Panc1 (cell line): ENCODE measurements around the gene DPCD. TPM values are rescaled to one million over a fixed set of nuclear protein-coding genes. Genes with fewer than 3 reads are reported as not detected.

ENCODE experiments used
- ATAC-seq: fragments of 200-7000 bp; cut with Tn5 transposase; 2 replicates; pipeline ENCODE4 v1.9.1; 2020; ENCODE audit warnings: mild to moderate bottlenecking, moderate library complexity
- BruUV-seq: library from RNA; stranded (reverse); fragments of 400-500 nt; replicated peaks from 2 replicates; lab custom pipeline; 2021; lab: Mats Ljungman, UMichigan
- CTCF ChIA-PET: fragments of 300-600 bp; sonication (Branson Sonifier 250); formaldehyde crosslinking; loops from one replicate; lab custom pipeline; 2022; ENCODE audit warnings: antibody characterized with exemption; lab: Charles Lee
- POLR2A ChIA-PET: fragments of 300-600 bp; sonication (Branson Sonifier 250); formaldehyde crosslinking; loops from one replicate; lab custom pipeline; 2022; ENCODE audit warnings: antibody characterized with exemption; lab: Charles Lee
- DNase-seq: peaks from one replicate; pipeline ENCODE4 v3.0.0-alpha.2; 2010; ENCODE audit warnings: low read depth, low spot score
- H3K27ac ChIP-seq: 2 replicates; pipeline ENCODE4 v1.5.1; 2011; ENCODE audit warnings: mild to moderate bottlenecking, low read length, inconsistent platforms
- H3K27me3 ChIP-seq: fragments of 200-500 bp; sonication (Bioruptor generic); 2 replicates; pipeline ENCODE4 v1.6.0; 2014; ENCODE audit warnings: low read length, inconsistent platforms; ENCODE audit not compliant: control insufficient read depth, insufficient read depth
- H3K36me3 ChIP-seq: fragments of 200-500 bp; sonication (Bioruptor generic); 2 replicates; pipeline ENCODE4 v1.5.1; 2014; ENCODE audit warnings: inconsistent platforms, mild to moderate bottlenecking, low read length, moderate library complexity; ENCODE audit not compliant: control insufficient read depth, insufficient read depth
- H3K4me1 ChIP-seq: 2 replicates; pipeline ENCODE4 v1.5.1; 2011; ENCODE audit warnings: inconsistent platforms, mild to moderate bottlenecking, low read length, moderate library complexity; ENCODE audit not compliant: control insufficient read depth, insufficient read depth
- H3K4me3 ChIP-seq, 2 experiments: 2 replicates each; pipeline ENCODE4 v1.5.1; 2011 to 2012; ENCODE audit warnings: low read depth in 2 of 2, low read length in 2 of 2, mild to moderate bottlenecking in 2 of 2, inconsistent platforms in 1 of 2, moderate library complexity in 1 of 2
- H3K9me3 ChIP-seq: fragments of 200-500 bp; sonication (Bioruptor generic); 2 replicates; pipeline ENCODE4 v1.5.1; 2014; ENCODE audit warnings: low read depth, mild to moderate bottlenecking, inconsistent platforms, low read length, moderate library complexity; ENCODE audit not compliant: control insufficient read depth, insufficient read depth
- POLR2AphosphoS5 ChIP-seq: IDR thresholded peaks from 2 replicates; pipeline ENCODE4 v1.6.1; 2012; ENCODE audit warnings: mild to moderate bottlenecking, low read depth, low read length, moderate library complexity
- REST ChIP-seq, 2 experiments: IDR thresholded peaks; 2 replicates each; pipeline ENCODE4 v1.6.1; 2011 to 2012; ENCODE audit warnings: low read depth in 2 of 2, control low read depth in 1 of 2, low read length in 1 of 2, mild to moderate bottlenecking in 1 of 2, moderate library complexity in 1 of 2; ENCODE audit not compliant: insufficient read depth in 1 of 2
- SIN3A ChIP-seq: IDR thresholded peaks from 2 replicates; pipeline ENCODE4 v1.6.1; 2012; ENCODE audit warnings: low read depth, mild to moderate bottlenecking, low read length, moderate library complexity, borderline replicate concordance; ENCODE audit not compliant: insufficient read depth
- TCF7L2 ChIP-seq: IDR thresholded peaks from 2 replicates; pipeline ENCODE4 v1.6.1; 2011; ENCODE audit warnings: mild to moderate bottlenecking, low read depth, low read length, inconsistent platforms
- in situ Hi-C: cut with HindIII; loops from 2 replicates; pipeline ENCODE4 v1.10.0; 2016; ENCODE audit warnings: low sequenced_read_pairs, low pct_unique_long_range_greater_than_20kb
- intact Hi-C: fragments of 100-400 bp; cut with micrococcal nuclease; formaldehyde crosslinking; loops from one replicate; pipeline ENCODE4 v1.10.0; 2022; ENCODE audit not compliant: unreplicated experiment
- total RNA-seq: library from RNA; stranded (reverse); gene quantifications from one replicate; pipeline ENCODE4 v1.2.1, GENCODE V29; 2021; ENCODE audit not compliant: unreplicated experiment
- TF ChIP-seq, protein P1 (sequence below): fragments of 450-650 bp; IDR thresholded peaks from 2 replicates; pipeline ENCODE4 v1.5.1; 2017; ENCODE audit warnings: mild to moderate bottlenecking

The DPCD gene
- total RNA-seq, 1 experiment from 2014 or later = 27.6 TPM

GRCh38 chr10:101575091-101575490, 13.0 kb upstream of the DPCD start:
- no peaks in the 10 kb centered on the region for H3K9me3 ChIP-seq
- intact Hi-C loops = no loop called here
- TF ChIP-seq POLR2AphosphoS5 = no peak
- TF ChIP-seq, protein P1, sequence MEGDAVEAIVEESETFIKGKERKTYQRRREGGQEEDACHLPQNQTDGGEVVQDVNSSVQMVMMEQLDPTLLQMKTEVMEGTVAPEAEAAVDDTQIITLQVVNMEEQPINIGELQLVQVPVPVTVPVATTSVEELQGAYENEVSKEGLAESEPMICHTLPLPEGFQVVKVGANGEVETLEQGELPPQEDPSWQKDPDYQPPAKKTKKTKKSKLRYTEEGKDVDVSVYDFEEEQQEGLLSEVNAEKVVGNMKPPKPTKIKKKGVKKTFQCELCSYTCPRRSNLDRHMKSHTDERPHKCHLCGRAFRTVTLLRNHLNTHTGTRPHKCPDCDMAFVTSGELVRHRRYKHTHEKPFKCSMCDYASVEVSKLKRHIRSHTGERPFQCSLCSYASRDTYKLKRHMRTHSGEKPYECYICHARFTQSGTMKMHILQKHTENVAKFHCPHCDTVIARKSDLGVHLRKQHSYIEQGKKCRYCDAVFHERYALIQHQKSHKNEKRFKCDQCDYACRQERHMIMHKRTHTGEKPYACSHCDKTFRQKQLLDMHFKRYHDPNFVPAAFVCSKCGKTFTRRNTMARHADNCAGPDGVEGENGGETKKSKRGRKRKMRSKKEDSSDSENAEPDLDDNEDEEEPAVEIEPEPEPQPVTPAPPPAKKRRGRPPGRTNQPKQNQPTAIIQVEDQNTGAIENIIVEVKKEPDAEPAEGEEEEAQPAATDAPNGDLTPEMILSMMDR = no peak
- TF ChIP-seq SIN3A = no peak
- TF ChIP-seq TCF7L2 = no peak
- no peak for TF ChIP-seq REST (IDR thresholded peaks at IDR 0.05; ENCODE audit: insufficient read depth in 1 of 2, low read depth in 2 of 2, low read length in 1 of 2)
- POLR2A ChIA-PET = no interaction called here
- H3K27me3 ChIP-seq = no peaks in the 10 kb centered on the region
- no peaks in the 10 kb centered on the region for H3K36me3 ChIP-seq
- in situ Hi-C loops = no loop called here
- no peak for ATAC-seq
- H3K4me1 ChIP-seq = peaks cover 7% of the 10 kb centered on the region; the same call in 1 of the 2 replicates
- no peak overlapping the region for H3K4me3 ChIP-seq
- CTCF ChIA-PET = no interaction called here
- no TSS peak for BruUV-seq
- no peak for DNase-seq
- no peak overlapping the region for H3K27ac ChIP-seq

GRCh38 chr10:101575580-101576210, 12.4 kb upstream of the DPCD start:
- ChIA-PET POLR2A (interaction anchor here (0.6 to 1.1 kb wide), 5 partner anchors 12 to 409 kb away, joined by 3 to 4 read pairs (median 3); partner anchors contain the start of genes DPCD and POLL), CTCF (no interaction called here)
- no peak overlapping the region for H3K4me3 ChIP-seq
- no peak overlapping the region for H3K27ac ChIP-seq
- peaks cover 5% of the 10 kb centered on the region; the same call in 1 of the 2 replicates for H3K4me1 ChIP-seq
- H3K27me3 ChIP-seq = no peaks in the 10 kb centered on the region
- no peaks in the 10 kb centered on the region for H3K9me3 ChIP-seq
- intact Hi-C loops = no loop called here
- in situ Hi-C loops = no loop called here
- no TSS peak for BruUV-seq
- ATAC-seq = no peak
- TF ChIP-seq SIN3A = no peak
- no peak for TF ChIP-seq REST (IDR thresholded peaks at IDR 0.05; ENCODE audit: insufficient read depth in 1 of 2, low read depth in 2 of 2, low read length in 1 of 2)
- TF ChIP-seq, protein P1 = no peak
- TF ChIP-seq TCF7L2 = no peak
- TF ChIP-seq POLR2AphosphoS5 = no peak
- H3K36me3 ChIP-seq = no peaks in the 10 kb centered on the region
- no peak for DNase-seq
